ENCODE measurements around the gene PXMP2.

GRCh38 chr12:132717011-132717410 lies 29.6 kb downstream of the PXMP2 start:
- no peak for TF ChIP-seq POLR2AphosphoS5 (IDR thresholded peaks at IDR 0.05)
- TF ChIP-seq CTCF (IDR thresholded peaks at IDR 0.05) = no peak
- no peak for TF ChIP-seq POLR2A (IDR thresholded peaks at IDR 0.05)
